GM12865 (cell line): Measurements from ENCODE around the gene KLHDC9.

Experiments used
- DNase-seq: peaks from one replicate; pipeline ENCODE4 v3.0.0; 2010; ENCODE audit warnings: low read depth
- H3K4me3 ChIP-seq: 2 replicates; pipeline ENCODE4 v1.5.1; 2011; ENCODE audit warnings: mild to moderate bottlenecking, low read depth, low read length, control low read depth
- TF ChIP-seq, protein P1 (sequence below): IDR thresholded peaks from 2 replicates; pipeline ENCODE4 v1.5.1; 2011; ENCODE audit warnings: low read length, control low read depth, low read depth, inconsistent platforms; ENCODE audit not compliant: insufficient read depth; ENCODE audit errors: missing control alignments

Gene KLHDC9

DNA sequence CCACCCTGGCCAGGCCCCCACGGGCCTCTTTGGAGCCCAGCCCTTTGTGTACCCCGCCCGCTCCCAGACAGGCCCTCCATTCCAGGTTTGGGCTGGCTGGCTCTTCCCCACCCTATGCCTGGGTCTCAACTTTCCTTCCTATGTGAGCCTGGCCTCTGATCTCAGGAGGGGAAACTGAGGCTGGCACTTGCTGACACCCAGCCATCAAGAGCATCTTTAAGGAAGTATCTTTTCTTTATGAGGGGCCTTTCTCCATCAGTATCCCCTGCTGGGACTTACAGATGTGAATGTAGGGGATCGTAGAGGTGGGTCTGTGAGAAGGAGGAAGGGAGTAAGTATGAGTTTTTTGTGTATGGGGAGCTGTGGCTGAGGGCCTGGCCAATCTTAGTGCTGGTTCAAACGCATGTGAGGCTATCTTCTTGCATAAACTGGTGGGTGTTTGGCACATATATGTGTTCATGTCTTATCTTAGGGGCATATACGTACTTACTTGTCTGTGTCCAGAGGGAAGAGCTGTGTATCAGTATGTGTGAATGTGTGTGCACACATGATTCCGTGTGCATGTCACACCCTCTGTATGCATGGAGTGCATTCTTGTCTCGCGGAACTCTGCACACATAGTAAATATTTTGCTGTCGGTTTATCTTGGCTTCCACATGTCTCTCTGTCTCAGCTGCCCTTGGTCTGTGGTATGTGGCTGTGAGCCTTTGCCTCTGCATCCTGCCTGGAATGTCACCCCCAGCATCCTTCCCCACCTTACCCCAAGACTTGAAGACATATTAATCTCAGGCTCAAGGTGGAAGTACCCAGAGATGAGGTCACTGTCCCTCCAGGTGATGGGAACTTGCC is 14.2 kb upstream of the KLHDC9 start:
- no peak for DNase-seq
- TF ChIP-seq, protein P1, sequence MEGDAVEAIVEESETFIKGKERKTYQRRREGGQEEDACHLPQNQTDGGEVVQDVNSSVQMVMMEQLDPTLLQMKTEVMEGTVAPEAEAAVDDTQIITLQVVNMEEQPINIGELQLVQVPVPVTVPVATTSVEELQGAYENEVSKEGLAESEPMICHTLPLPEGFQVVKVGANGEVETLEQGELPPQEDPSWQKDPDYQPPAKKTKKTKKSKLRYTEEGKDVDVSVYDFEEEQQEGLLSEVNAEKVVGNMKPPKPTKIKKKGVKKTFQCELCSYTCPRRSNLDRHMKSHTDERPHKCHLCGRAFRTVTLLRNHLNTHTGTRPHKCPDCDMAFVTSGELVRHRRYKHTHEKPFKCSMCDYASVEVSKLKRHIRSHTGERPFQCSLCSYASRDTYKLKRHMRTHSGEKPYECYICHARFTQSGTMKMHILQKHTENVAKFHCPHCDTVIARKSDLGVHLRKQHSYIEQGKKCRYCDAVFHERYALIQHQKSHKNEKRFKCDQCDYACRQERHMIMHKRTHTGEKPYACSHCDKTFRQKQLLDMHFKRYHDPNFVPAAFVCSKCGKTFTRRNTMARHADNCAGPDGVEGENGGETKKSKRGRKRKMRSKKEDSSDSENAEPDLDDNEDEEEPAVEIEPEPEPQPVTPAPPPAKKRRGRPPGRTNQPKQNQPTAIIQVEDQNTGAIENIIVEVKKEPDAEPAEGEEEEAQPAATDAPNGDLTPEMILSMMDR, result no peak
- no peak overlapping the region for H3K4me3 ChIP-seq

DNA sequence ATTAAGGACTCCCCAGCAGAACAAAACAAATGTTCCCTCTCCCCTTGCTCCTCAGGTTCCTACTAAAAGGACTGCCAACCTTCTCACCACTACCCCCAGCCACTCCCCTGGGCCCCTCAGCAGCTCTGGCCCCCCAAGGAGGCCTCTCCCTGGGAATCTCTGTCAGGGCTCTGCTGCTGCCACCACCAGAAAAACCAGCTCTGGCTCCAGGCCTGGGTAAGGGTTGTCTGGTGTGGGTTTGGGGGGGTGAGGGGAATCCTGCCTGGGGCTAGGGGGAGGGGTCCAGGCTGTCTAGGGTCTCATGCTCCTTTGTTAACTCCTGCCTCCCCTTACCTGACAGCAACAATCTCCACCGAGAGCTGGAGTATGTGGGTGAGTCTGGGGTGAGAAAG is 13.6 kb upstream of the KLHDC9 start:
- DNase-seq, result no peak
- no peak overlapping the region for H3K4me3 ChIP-seq
- TF ChIP-seq, protein P1, result no peak

DNA sequence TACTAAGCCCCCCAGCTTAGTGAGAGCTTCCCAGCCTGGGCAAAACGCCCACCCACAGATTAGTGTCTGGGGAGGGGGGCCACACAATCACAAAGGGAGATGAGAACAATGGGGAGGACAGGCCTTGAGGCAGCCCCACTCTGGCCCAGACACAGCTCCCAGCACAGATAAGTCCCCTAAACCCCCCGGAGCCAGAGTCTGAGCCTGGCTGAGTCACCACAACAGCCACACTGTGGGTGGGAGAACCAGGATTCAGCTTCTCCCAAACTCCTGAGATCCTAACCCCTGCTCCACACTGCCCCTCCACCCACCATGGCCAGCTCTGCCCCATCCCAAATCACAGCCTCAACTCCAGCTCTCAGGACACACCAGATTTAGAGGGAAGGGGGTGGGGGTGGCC is 13.0 kb upstream of the KLHDC9 start:
- TF ChIP-seq, protein P1, result no peak
- DNase-seq, result no peak
- H3K4me3 ChIP-seq, result no peak overlapping the region

DNA sequence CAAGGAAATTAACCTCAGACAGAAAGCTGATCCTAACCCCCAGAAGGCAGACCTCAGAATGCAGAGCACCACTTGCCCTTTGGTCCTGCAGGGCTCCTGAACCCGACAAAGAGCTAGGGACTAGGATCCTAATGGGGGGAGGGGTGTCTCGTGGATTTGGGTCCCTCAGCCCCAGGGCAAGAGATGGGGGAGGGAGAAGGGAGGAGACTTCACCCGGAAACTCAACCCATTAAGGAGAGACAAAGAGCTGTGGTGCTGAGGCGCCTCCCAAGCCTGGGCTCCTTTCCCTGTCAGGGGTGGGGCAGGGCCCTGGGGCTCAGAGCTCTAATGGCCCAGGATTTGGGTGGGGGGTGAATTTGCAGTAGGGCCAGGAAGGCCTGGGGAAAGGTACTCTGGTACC is 11.7 kb upstream of the KLHDC9 start:
- H3K4me3 ChIP-seq, result no peak overlapping the region
- DNase-seq, result no peak
- TF ChIP-seq, protein P1, result no peak

DNA sequence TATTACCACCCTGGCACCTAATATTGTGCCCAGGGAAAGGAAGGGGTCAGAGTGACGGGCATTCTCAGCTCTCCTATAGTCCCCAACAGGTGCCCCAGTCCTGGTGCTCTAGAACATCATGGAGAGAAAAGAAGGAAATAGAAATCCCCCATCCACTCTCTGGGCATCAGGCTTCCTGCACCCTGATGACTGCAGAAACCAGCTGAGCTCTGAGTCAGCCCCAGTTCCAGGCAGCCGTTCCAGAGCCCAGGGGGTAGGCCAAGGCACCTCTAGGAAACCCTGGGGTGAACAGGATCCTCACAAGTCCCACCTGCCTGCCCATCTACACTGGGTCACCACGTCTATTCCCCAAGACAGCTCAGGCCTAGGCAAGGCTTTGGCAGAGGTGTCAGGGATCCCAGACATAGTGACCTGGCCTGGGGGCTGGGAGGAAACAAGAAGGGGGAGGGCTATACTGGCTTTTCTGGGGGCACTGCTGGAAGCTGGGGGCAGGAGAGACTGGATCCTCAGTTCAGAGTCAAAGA is 9.5 kb upstream of the KLHDC9 start:
- DNase-seq, result no peak
- no peak overlapping the region for H3K4me3 ChIP-seq
- TF ChIP-seq, protein P1, result no peak

DNA sequence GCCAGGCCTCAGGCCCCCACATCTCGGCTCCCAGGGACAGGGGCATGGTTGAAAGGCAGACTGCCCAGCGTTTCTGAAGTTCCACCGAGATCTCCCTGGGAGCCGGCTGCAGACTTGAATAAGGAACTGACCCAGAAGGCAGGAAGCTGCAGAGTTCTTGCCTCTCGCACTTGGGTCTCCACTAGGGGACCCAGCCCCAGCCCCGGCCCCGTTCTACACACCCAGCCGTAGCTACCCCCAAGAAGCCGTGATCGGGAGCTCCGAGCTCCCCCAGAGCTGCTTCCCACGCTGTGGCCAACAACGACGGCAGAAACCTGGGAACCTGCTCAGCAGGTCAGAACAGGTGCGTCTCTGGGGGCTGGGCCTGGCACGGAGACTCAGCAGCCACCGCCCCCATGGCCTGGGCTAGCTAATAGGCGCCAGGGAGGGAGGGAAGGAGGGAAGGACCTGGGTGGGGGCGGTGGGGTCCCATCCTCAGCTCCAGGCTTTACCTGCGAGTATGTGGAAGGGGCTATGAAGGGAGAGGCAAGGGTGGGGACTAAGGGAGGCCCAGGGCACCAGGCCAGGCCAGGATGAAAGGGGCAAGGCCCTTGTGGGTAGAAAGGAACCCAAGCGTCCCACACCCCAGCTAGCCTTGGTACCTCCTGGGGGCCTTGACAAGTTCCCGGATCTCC is 8.8 kb upstream of the KLHDC9 start, which contains the start of gene NECTIN4:
Gene NECTIN4 (minus strand): TSS at position 308 of the 674 bp plus-strand sequence. CDS start 262 bp downstream, at position 46.
- no peak within 1 kb of the TSS for H3K4me3 ChIP-seq
- TF ChIP-seq, protein P1, result peak; percentile 1
- no peak for DNase-seq
